Measurements from ENCODE around the gene GOPC.

GRCh38 chr6:117557951-117558350, 44.4 kb downstream of the GOPC start:
- TF ChIP-seq, protein P1, sequence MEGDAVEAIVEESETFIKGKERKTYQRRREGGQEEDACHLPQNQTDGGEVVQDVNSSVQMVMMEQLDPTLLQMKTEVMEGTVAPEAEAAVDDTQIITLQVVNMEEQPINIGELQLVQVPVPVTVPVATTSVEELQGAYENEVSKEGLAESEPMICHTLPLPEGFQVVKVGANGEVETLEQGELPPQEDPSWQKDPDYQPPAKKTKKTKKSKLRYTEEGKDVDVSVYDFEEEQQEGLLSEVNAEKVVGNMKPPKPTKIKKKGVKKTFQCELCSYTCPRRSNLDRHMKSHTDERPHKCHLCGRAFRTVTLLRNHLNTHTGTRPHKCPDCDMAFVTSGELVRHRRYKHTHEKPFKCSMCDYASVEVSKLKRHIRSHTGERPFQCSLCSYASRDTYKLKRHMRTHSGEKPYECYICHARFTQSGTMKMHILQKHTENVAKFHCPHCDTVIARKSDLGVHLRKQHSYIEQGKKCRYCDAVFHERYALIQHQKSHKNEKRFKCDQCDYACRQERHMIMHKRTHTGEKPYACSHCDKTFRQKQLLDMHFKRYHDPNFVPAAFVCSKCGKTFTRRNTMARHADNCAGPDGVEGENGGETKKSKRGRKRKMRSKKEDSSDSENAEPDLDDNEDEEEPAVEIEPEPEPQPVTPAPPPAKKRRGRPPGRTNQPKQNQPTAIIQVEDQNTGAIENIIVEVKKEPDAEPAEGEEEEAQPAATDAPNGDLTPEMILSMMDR (IDR thresholded peaks at IDR 0.05) = no peak
- no peak for TF ChIP-seq POLR2A (IDR thresholded peaks at IDR 0.05)
